GM23248 (cell line): Measurements from ENCODE around the gene CYP4F12. TPM values are rescaled to one million over a fixed set of nuclear protein-coding genes. Genes with fewer than 3 reads are reported as not detected.
"Not testable (repeated sequence)": the region's sequence is repeated elsewhere in the genome, so short reads cannot be mapped to it uniquely, and the experiment has no call there.

Source experiments
- DNase-seq: peaks from one replicate; pipeline ENCODE4 v3.0.0-alpha.2; 2015
- H2AFZ ChIP-seq: fragments of 200-600 bp; sonication (generic); 2 replicates; pipeline ENCODE4 v1.6.1; 2016; ENCODE audit warnings: antibody characterized with exemption
- H3F3A ChIP-seq: fragments of 200-600 bp; sonication (generic); 2 replicates; pipeline ENCODE4 v1.6.1; 2016; ENCODE audit warnings: mild to moderate bottlenecking, antibody characterized with exemption, mixed run types; ENCODE audit not compliant: insufficient read depth
- H3K27ac ChIP-seq: fragments of 200-600 bp; sonication (generic); 2 replicates; pipeline ENCODE4 v1.5.1; 2016; ENCODE audit warnings: mild to moderate bottlenecking
- H3K27me3 ChIP-seq: fragments of 200-600 bp; sonication (generic); replicated peaks from 2 replicates; pipeline ENCODE4 v1.6.1; 2016; ENCODE audit warnings: mild to moderate bottlenecking; ENCODE audit not compliant: insufficient read depth
- H3K36me3 ChIP-seq: fragments of 200-600 bp; sonication (generic); 2 replicates; pipeline ENCODE4 v1.6.1; 2016; ENCODE audit warnings: low read depth, mild to moderate bottlenecking
- H3K4me1 ChIP-seq: fragments of 200-600 bp; sonication (generic); 2 replicates; pipeline ENCODE4 v1.6.1; 2016; ENCODE audit warnings: mild to moderate bottlenecking; ENCODE audit not compliant: insufficient read depth
- H3K4me2 ChIP-seq: fragments of 200-600 bp; sonication (generic); one replicate; pipeline ENCODE4 v1.6.1; 2016; ENCODE audit warnings: mild to moderate bottlenecking; ENCODE audit not compliant: unreplicated experiment
- H3K4me3 ChIP-seq: fragments of 200-600 bp; sonication (generic); 2 replicates; pipeline ENCODE4 v1.5.1; 2016; ENCODE audit warnings: mild to moderate bottlenecking
- H3K79me2 ChIP-seq: fragments of 200-600 bp; sonication (generic); 2 replicates; pipeline ENCODE4 v1.6.1; 2016; ENCODE audit warnings: mild to moderate bottlenecking; ENCODE audit not compliant: insufficient read depth
- H3K9ac ChIP-seq: fragments of 200-600 bp; sonication (generic); 2 replicates; pipeline ENCODE4 v1.6.1; 2016; ENCODE audit warnings: mild to moderate bottlenecking
- H3K9me2 ChIP-seq: fragments of 200-600 bp; sonication (generic); 2 replicates; pipeline ENCODE4 v1.6.1; 2016; ENCODE audit warnings: mixed run types, mild to moderate bottlenecking, moderate library complexity; ENCODE audit not compliant: insufficient read depth
- H3K9me3 ChIP-seq: fragments of 200-600 bp; sonication (generic); one replicate; pipeline ENCODE4 v1.6.1; 2017; ENCODE audit warnings: low read depth
- H4K20me1 ChIP-seq: fragments of 200-600 bp; sonication (generic); 2 replicates; pipeline ENCODE4 v1.6.0; 2016; ENCODE audit not compliant: insufficient read depth
- EZH2 ChIP-seq: fragments of 200-600 bp; sonication (generic); IDR thresholded peaks from 2 replicates; pipeline ENCODE4 v1.6.1; 2018; ENCODE audit warnings: antibody characterized with exemption, mild to moderate bottlenecking; ENCODE audit not compliant: insufficient read depth, poor library complexity, severe bottlenecking
- EZH2phosphoT487 ChIP-seq: fragments of 200-600 bp; sonication (generic); IDR thresholded peaks from 2 replicates; pipeline ENCODE4 v1.6.1; 2018; ENCODE audit warnings: antibody characterized with exemption, moderate library complexity, mild to moderate bottlenecking, low read depth; ENCODE audit not compliant: insufficient read depth
- WGBS, 2 experiments: methylation state at CpG; one replicate each; pipeline ENCODE4 v1.1.6; 2015 to 2017; ENCODE audit warnings: low lambda C conversion rate in 2 of 2, low coverage in 1 of 2; ENCODE audit errors: missing lambda C conversion rate in 2 of 2; 5-methylcytosine and 5-hydroxymethylcytosine counted together
- in situ Hi-C: fragments of 300-500 bp; cut with MboI; formaldehyde crosslinking; loops from 2 replicates; pipeline ENCODE4 v1.15.0; 2020
- polyA plus RNA-seq: library from polyadenylated mRNA; unstranded; fragments of >200 nt; fragmentation: Nextera tagmentation; extraction: Ambion mirVana; gene quantifications from 2 replicates; pipeline ENCODE4 v1.2.1, GENCODE V29; 2016
- total RNA-seq: library from RNA; depleted of rRNA; stranded (reverse); fragments of >200 nt; shearing (Covaris generic); gene quantifications from 2 replicates; pipeline ENCODE4 v1.2.3, GENCODE V29; 2014

CYP4F12 gene
- total and polyA plus RNA-seq, 2 experiments from 2014 or later: not detected

GRCh38 chr19:15673176-15673654, 328 bp downstream of the CYP4F12 start:
- in situ Hi-C loops: loop anchor here (5.0 kb wide), 1 partner anchor 104 kb away; no protein-coding TSS in a partner anchor
- Histone ChIP-seq H3K79me2 (no peaks in the 10 kb centered on the region), H4K20me1 (no peaks in the 10 kb centered on the region), H3K4me1 (no peaks in the 10 kb centered on the region), H3K27me3 (no peaks in the 10 kb centered on the region), H3K9me3 (no peaks in the 10 kb centered on the region), H3K4me3 (no peak overlapping the region), H2AFZ (no peak overlapping the region), H3F3A (no peaks in the 10 kb centered on the region), H3K9me2 (no peaks in the 10 kb centered on the region), H3K36me3 (no peaks in the 10 kb centered on the region), H3K9ac (no peak overlapping the region), H3K4me2 (no peak overlapping the region), H3K27ac (no peak overlapping the region)
- WGBS, 2 experiments: 22 to 25% methylated on average over 9 of the region's 9 CpGs
- no peak for DNase-seq
- TF ChIP-seq EZH2: no peak
- TF ChIP-seq EZH2phosphoT487: no peak

- H3K36me3 ChIP-seq: no peaks in the 10 kb centered on the region
- no peaks in the 10 kb centered on the region for H3K27me3 ChIP-seq
- no peaks in the 10 kb centered on the region for H4K20me1 ChIP-seq
- no peaks in the 10 kb centered on the region for H3K9me3 ChIP-seq
- no peak for TF ChIP-seq EZH2phosphoT487
- no peak for TF ChIP-seq EZH2
- WGBS, 2 experiments: 0 to 10% methylated on average over 3 of the region's 3 CpGs
- H2AFZ ChIP-seq: no peak overlapping the region
- no peak overlapping the region for H3K4me3 ChIP-seq
- no peaks in the 10 kb centered on the region for H3F3A ChIP-seq
- no peaks in the 10 kb centered on the region for H3K9me2 ChIP-seq
- in situ Hi-C loops: no loop called here
- no peak overlapping the region for H3K27ac ChIP-seq
- no peak for DNase-seq
- H3K9ac ChIP-seq: no peak overlapping the region
- H3K4me2 ChIP-seq: no peak overlapping the region
- no peaks in the 10 kb centered on the region for H3K79me2 ChIP-seq
- H3K4me1 ChIP-seq: no peaks in the 10 kb centered on the region
Measured at GRCh38 chr19:15675560-15675959, 2.7 kb downstream of the CYP4F12 start.

DNA sequence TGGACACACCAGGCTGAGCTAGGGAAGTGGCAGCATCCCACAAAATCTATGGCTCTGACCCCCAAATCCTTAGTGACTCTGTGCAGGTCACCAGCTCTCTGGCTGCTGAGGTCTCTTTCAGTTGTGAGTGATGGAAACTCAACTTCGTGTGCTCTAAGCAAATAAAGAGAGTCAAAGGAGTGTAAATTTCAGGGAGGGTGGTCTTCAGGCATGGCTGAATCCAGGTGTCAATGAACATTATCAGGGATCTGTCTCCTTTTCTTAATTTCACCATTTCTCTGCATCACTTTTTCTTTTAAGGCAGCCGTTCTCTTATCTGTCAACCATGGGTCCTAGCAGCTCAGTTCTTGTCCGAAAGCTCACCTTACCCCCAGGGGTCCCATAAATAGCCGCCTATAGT, 6.2 kb downstream of the CYP4F12 start:
- no peaks in the 10 kb centered on the region for H3K79me2 ChIP-seq
- H3K4me1 ChIP-seq: no peaks in the 10 kb centered on the region
- H3K27me3 ChIP-seq: no peaks in the 10 kb centered on the region
- H2AFZ ChIP-seq: no peak overlapping the region
- in situ Hi-C loops: no loop called here
- H3K27ac ChIP-seq: no peak overlapping the region
- WGBS, 2 experiments: 4 to 6% methylated on average over 4 of the region's 4 CpGs
- no peak overlapping the region for H3K4me3 ChIP-seq
- H3K4me2 ChIP-seq: no peak overlapping the region
- no peaks in the 10 kb centered on the region for H4K20me1 ChIP-seq
- TF ChIP-seq EZH2phosphoT487 (no peak), EZH2 (no peak)
- H3F3A ChIP-seq: no peaks in the 10 kb centered on the region
- H3K9ac ChIP-seq: no peak overlapping the region
- no peaks in the 10 kb centered on the region for H3K9me3 ChIP-seq
- DNase-seq: no peak
- no peaks in the 10 kb centered on the region for H3K9me2 ChIP-seq
- no peaks in the 10 kb centered on the region for H3K36me3 ChIP-seq

DNA sequence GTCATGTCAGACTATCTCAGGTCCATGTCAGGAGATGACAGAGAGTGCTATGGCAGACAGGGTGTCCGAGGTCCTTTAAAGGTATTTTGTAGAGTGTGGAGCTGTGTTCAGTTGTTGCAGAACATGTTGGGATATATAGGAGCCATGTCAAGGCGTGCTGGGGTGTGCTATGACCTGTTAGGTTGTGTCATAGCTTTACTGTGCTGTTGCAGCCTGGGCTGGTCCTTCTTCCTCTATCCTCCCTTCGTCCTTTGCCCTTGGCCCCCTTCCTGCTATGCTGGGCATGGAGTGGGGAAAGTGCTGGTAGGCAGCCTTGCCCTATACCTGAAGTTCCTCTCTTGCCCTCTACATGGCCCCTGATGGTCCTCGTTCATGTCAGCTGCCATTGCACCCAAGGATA, 7.0 kb downstream of the CYP4F12 start:
- H3K4me3 ChIP-seq, H3K9me3 ChIP-seq, H3K27me3 ChIP-seq, DNase-seq, H3K36me3 ChIP-seq, H4K20me1 ChIP-seq, H3K9ac ChIP-seq, H3K4me2 ChIP-seq, H3K4me1 ChIP-seq, H2AFZ ChIP-seq, H3F3A ChIP-seq, H3K79me2 ChIP-seq, H3K9me2 ChIP-seq, H3K27ac ChIP-seq, in situ Hi-C loops: not testable (repeated sequence)
- 12 to 17% methylated on average over 4 of the region's 4 CpGs for WGBS, 2 experiments
